A673 (cell line): ENCODE data around the gene PAPSS2.

Experiments used
- EZH2 ChIP-seq: fragments of 200-600 bp; sonication (generic); IDR thresholded peaks from 2 replicates; pipeline ENCODE4 v1.6.1; 2017; ENCODE audit warnings: borderline replicate concordance, low read depth, mild to moderate bottlenecking, mixed read lengths, antibody characterized with exemption, low read length; ENCODE audit not compliant: poor library complexity, severe bottlenecking
- TF ChIP-seq, protein P1 (sequence below): fragments of 300-800, 200-600 bp; sonication (generic); conservative IDR thresholded peaks from 2 replicates; pipeline ENCODE4 v1.5.1; 2017; ENCODE audit warnings: low read depth, mild to moderate bottlenecking, antibody characterized with exemption, low read length, moderate library complexity, mixed read lengths

DNA sequence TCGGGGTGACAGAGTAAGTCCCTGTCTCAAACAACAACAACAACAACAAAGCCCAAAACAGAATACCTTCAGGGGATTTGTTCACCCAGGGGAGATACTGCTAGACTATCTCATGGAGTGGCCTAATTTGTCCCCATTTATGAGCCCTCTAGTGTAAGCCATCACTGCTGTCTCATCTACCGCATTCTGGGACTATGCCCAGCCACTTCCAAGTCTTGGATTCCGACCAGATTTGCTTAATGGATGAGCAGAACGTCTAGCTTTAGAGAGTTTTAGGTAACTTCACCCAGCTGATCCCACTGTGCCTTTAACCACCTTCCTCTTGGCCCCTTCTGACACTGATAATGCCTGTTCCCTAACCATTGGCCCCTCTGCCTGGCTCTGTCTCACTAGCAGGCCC, 47.1 kb downstream of the PAPSS2 start:
- TF ChIP-seq, protein P1, sequence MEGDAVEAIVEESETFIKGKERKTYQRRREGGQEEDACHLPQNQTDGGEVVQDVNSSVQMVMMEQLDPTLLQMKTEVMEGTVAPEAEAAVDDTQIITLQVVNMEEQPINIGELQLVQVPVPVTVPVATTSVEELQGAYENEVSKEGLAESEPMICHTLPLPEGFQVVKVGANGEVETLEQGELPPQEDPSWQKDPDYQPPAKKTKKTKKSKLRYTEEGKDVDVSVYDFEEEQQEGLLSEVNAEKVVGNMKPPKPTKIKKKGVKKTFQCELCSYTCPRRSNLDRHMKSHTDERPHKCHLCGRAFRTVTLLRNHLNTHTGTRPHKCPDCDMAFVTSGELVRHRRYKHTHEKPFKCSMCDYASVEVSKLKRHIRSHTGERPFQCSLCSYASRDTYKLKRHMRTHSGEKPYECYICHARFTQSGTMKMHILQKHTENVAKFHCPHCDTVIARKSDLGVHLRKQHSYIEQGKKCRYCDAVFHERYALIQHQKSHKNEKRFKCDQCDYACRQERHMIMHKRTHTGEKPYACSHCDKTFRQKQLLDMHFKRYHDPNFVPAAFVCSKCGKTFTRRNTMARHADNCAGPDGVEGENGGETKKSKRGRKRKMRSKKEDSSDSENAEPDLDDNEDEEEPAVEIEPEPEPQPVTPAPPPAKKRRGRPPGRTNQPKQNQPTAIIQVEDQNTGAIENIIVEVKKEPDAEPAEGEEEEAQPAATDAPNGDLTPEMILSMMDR, result no peak
- TF ChIP-seq EZH2, result no peak
